H1 (cell line): ENCODE data around the gene PSG5.
A peak's percentile ranks its signal among the peaks of the same experiment; 100 is the strongest.

Source experiments
- BRCA1 ChIP-seq: IDR thresholded peaks from 2 replicates; pipeline ENCODE4 v1.6.1; 2012; ENCODE audit warnings: low read depth, low read length, improper control_type of control experiment
- CTCF ChIP-seq, 3 experiments: IDR thresholded peaks; 1 replicate in 2 of 3; 2 replicates in 1 of 3; pipeline versions ENCODE4 v1.5.1 to v1.6.1; 2011; ENCODE audit warnings: low read length in 3 of 3, mild to moderate bottlenecking in 3 of 3, inconsistent platforms in 2 of 3, low read depth in 1 of 3, moderate library complexity in 1 of 3; ENCODE audit not compliant: insufficient read depth in 1 of 3; ENCODE audit errors: control extremely low read depth in 1 of 3
- EGR1 ChIP-seq: IDR thresholded peaks from 2 replicates; pipeline ENCODE4 v1.6.1; 2011; ENCODE audit warnings: low read depth, low read length, borderline replicate concordance
- EZH2 ChIP-seq: fragments of 200-600 bp; sonication (generic); IDR thresholded peaks from 2 replicates; pipeline ENCODE4 v1.7.1; 2012; ENCODE audit warnings: low read depth, mild to moderate bottlenecking, moderate library complexity, low read length, inconsistent platforms; ENCODE audit not compliant: severe bottlenecking
- KDM1A ChIP-seq: fragments of 200-600, 300-600 bp; sonication (generic); IDR thresholded peaks from 2 replicates; pipeline ENCODE4 v1.7.1; 2016; ENCODE audit warnings: mild to moderate bottlenecking, low read length, borderline replicate concordance
- POLR2AphosphoS5 ChIP-seq: IDR thresholded peaks from 2 replicates; pipeline ENCODE4 v1.6.1; 2011; ENCODE audit warnings: low read depth, low read length
- RAD21 ChIP-seq, 2 experiments: IDR thresholded peaks in 1 of 2; conservative IDR thresholded peaks in 1 of 2; 2 replicates each; pipeline ENCODE4 v1.6.1; 2011; ENCODE audit warnings: low read depth in 2 of 2, low read length in 2 of 2, improper control_type of control experiment in 1 of 2, inconsistent platforms in 1 of 2, mild to moderate bottlenecking in 1 of 2, moderate library complexity in 1 of 2
- SP1 ChIP-seq: IDR thresholded peaks from 2 replicates; pipeline ENCODE4 v1.6.1; 2011; ENCODE audit warnings: low read depth, low read length

- TF ChIP-seq RAD21 (IDR thresholded peaks at IDR 0.05 in 1 of 2, conservative IDR thresholded peaks at IDR 0.05 in 1 of 2; ENCODE audit: low read depth in 2 of 2, low read length in 2 of 2): peak; percentile 33 to 38
- no peak for TF ChIP-seq SP1
- TF ChIP-seq POLR2AphosphoS5: no peak
- no peak for TF ChIP-seq KDM1A
- TF ChIP-seq BRCA1: no peak
- TF ChIP-seq CTCF (IDR thresholded peaks at IDR 0.05; ENCODE audit: control extremely low read depth in 1 of 3, insufficient read depth in 1 of 3, low read depth in 1 of 3, low read length in 3 of 3): 0 out of 4 replicates have a peak, but pooled peaks of 1 of the 3 experiments have one; percentile 6
- no peak for TF ChIP-seq EZH2
- no peak for TF ChIP-seq EGR1
Measured at GRCh38 chr19:43229315-43229714, 43.0 kb upstream of the PSG5 start.
